IMR-90 (cell line): ENCODE data around the gene GGT6. TPM values are rescaled to one million over a fixed set of nuclear protein-coding genes. Genes with fewer than 3 reads are reported as not detected.

Experiments
- ATAC-seq: fragments of 200-7000 bp; cut with Tn5 transposase; 2 replicates; pipeline ENCODE4 v1.9.1; 2020; ENCODE audit warnings: low read depth, mild to moderate bottlenecking, moderate library complexity
- BruUV-seq: library from RNA; stranded (reverse); fragments of 400-500 nt; replicated peaks from 2 replicates; lab custom pipeline; 2021; lab: Mats Ljungman, UMichigan
- CTCF ChIA-PET: fragments of 300-600 bp; formaldehyde crosslinking; extraction: SDS; loops from one replicate; lab custom pipeline; 2021; ENCODE audit warnings: antibody characterized with exemption; lab: Yijun Ruan, JAX
- POLR2A ChIA-PET: fragments of 300-600 bp; sonication (Branson Sonifier 250); formaldehyde crosslinking; loops from one replicate; lab custom pipeline; 2022; ENCODE audit warnings: antibody characterized with exemption; ENCODE audit not compliant: unreplicated experiment; lab: Charles Lee
- DNase-seq: peaks from one replicate; pipeline ENCODE4 v3.0.0; 2013
- H2AFZ ChIP-seq: replicated peaks from 2 replicates; pipeline ENCODE3; 2013; ENCODE audit warnings: low read length, mild to moderate bottlenecking; ENCODE audit not compliant: poor library complexity
- H2AK5ac ChIP-seq: 2 replicates; pipeline ENCODE4 v1.6.1; 2013; ENCODE audit warnings: low read depth, low read length, inconsistent platforms
- H2AK9ac ChIP-seq: replicated peaks from 2 replicates; pipeline ENCODE3; 2013; ENCODE audit warnings: mild to moderate bottlenecking, low read depth, low read length, moderate library complexity; ENCODE audit not compliant: poor library complexity
- H2BK120ac ChIP-seq: 2 replicates; pipeline ENCODE4 v1.6.1; 2013; ENCODE audit warnings: low read depth, low read length, inconsistent platforms
- H2BK15ac ChIP-seq: 3 replicates; pipeline ENCODE4 v1.6.1; 2013; ENCODE audit warnings: low read depth, low read length, inconsistent platforms
- H2BK20ac ChIP-seq: 2 replicates; pipeline ENCODE4 v1.6.1; 2013; ENCODE audit warnings: low read depth, mild to moderate bottlenecking, inconsistent platforms, low read length, moderate library complexity
- H2BK5ac ChIP-seq: 2 replicates; pipeline ENCODE4 v1.6.1; 2013; ENCODE audit warnings: mild to moderate bottlenecking, low read depth, low read length, inconsistent platforms; ENCODE audit not compliant: poor library complexity, severe bottlenecking
- H3K14ac ChIP-seq: replicated peaks from 2 replicates; pipeline ENCODE4 v1.6.1; 2013; ENCODE audit warnings: low read depth, low read length, inconsistent platforms
- H3K18ac ChIP-seq: 2 replicates; pipeline ENCODE4 v1.6.1; 2013; ENCODE audit warnings: low read depth, low read length, control low read depth
- H3K23ac ChIP-seq: 2 replicates; pipeline ENCODE4 v1.6.1; 2013; ENCODE audit warnings: low read depth, low read length, inconsistent platforms
- H3K27ac ChIP-seq: 2 replicates; pipeline ENCODE4 v1.5.1; 2013; ENCODE audit warnings: mild to moderate bottlenecking, control low read depth, low read length; ENCODE audit not compliant: insufficient read depth
- H3K27me3 ChIP-seq: 2 replicates; pipeline ENCODE4 v1.6.1; 2013; ENCODE audit warnings: low read length; ENCODE audit not compliant: control insufficient read depth, insufficient read depth
- H3K36me3 ChIP-seq: 2 replicates; pipeline ENCODE4 v1.6.1; 2013; ENCODE audit warnings: low read length, mixed read lengths; ENCODE audit not compliant: control insufficient read depth, insufficient read depth
- H3K4ac ChIP-seq: 2 replicates; pipeline ENCODE4 v1.6.1; 2013; ENCODE audit warnings: low read depth, low read length, inconsistent platforms
- H3K4me1 ChIP-seq: 2 replicates; pipeline ENCODE4 v1.6.1; 2013; ENCODE audit warnings: low read length, mixed read lengths; ENCODE audit not compliant: control insufficient read depth, insufficient read depth
- H3K4me2 ChIP-seq: 2 replicates; pipeline ENCODE4 v1.6.1; 2013; ENCODE audit warnings: low read depth, mild to moderate bottlenecking, control low read depth, low read length, moderate library complexity
- H3K4me3 ChIP-seq: 2 replicates; pipeline ENCODE4 v1.5.1; 2013; ENCODE audit warnings: low read depth, mild to moderate bottlenecking, control low read depth, low read length, moderate library complexity; ENCODE audit not compliant: insufficient read depth
- H3K56ac ChIP-seq: 2 replicates; pipeline ENCODE4 v1.6.1; 2013; ENCODE audit warnings: low read length, inconsistent platforms; ENCODE audit not compliant: insufficient read depth; ENCODE audit errors: extremely low read depth
- H3K79me1 ChIP-seq, 2 experiments: 2 replicates each; pipeline ENCODE4 v1.6.1; 2013; ENCODE audit warnings: low read length in 2 of 2, inconsistent platforms in 1 of 2, low read depth in 1 of 2
- H3K9ac ChIP-seq: 2 replicates; pipeline ENCODE4 v1.6.1; 2013; ENCODE audit warnings: low read depth, low read length, control low read depth
- H3K9me1 ChIP-seq: 2 replicates; pipeline ENCODE4 v1.6.1; 2013; ENCODE audit warnings: low read length, inconsistent platforms; ENCODE audit not compliant: insufficient read depth
- H3K9me3 ChIP-seq: 2 replicates; pipeline ENCODE4 v1.6.1; 2013; ENCODE audit warnings: low read length; ENCODE audit not compliant: control insufficient read depth, insufficient read depth
- H4K20me1 ChIP-seq: 2 replicates; pipeline ENCODE4 v1.6.1; 2013; ENCODE audit warnings: low read length, inconsistent platforms; ENCODE audit not compliant: insufficient read depth
- H4K5ac ChIP-seq: 2 replicates; pipeline ENCODE4 v1.6.1; 2013; ENCODE audit warnings: mild to moderate bottlenecking, low read depth, low read length, control low read depth
- H4K8ac ChIP-seq, 2 experiments: 2 replicates each; pipeline ENCODE4 v1.6.1; 2013; ENCODE audit warnings: low read depth in 2 of 2, low read length in 2 of 2, control low read depth in 1 of 2, inconsistent platforms in 1 of 2
- H4K91ac ChIP-seq: 2 replicates; pipeline ENCODE4 v1.6.1; 2013; ENCODE audit warnings: low read depth, low read length, inconsistent platforms; ENCODE audit not compliant: insufficient read depth
- BHLHE40 ChIP-seq: fragments of 150-350 bp; IDR thresholded peaks from 2 replicates; pipeline ENCODE4 v1.6.1; 2016; ENCODE audit warnings: mild to moderate bottlenecking, low read depth, low read length
- CEBPB ChIP-seq: IDR thresholded peaks from 2 replicates; pipeline ENCODE4 v1.6.1; 2012; ENCODE audit warnings: low read depth, low read length, improper control_type of control experiment
- CHD1 ChIP-seq: IDR thresholded peaks from 2 replicates; pipeline ENCODE4 v1.6.1; 2012; ENCODE audit warnings: low read depth, low read length, improper control_type of control experiment
- FOS ChIP-seq: fragments of 150-350 bp; IDR thresholded peaks from 2 replicates; pipeline ENCODE4 v1.6.1; 2016; ENCODE audit warnings: low read depth, low read length
- MAFK ChIP-seq: IDR thresholded peaks from 2 replicates; pipeline ENCODE4 v1.6.1; 2012; ENCODE audit warnings: low read depth, low read length, improper control_type of control experiment
- MAZ ChIP-seq: IDR thresholded peaks from 2 replicates; pipeline ENCODE4 v1.6.1; 2012; ENCODE audit warnings: low read depth, mild to moderate bottlenecking, low read length, improper control_type of control experiment, moderate library complexity, borderline replicate concordance
- MXI1 ChIP-seq: IDR thresholded peaks from 2 replicates; pipeline ENCODE4 v1.6.1; 2012; ENCODE audit warnings: low read depth, mild to moderate bottlenecking, low read length, moderate library complexity, borderline replicate concordance
- NFE2L2 ChIP-seq: fragments of 150-350 bp; IDR thresholded peaks from 2 replicates; pipeline ENCODE4 v1.6.1; 2016; ENCODE audit warnings: low read depth, mild to moderate bottlenecking, low read length
- POLR2A ChIP-seq: IDR thresholded peaks from 2 replicates; pipeline ENCODE4 v1.6.1; 2012; ENCODE audit warnings: mild to moderate bottlenecking, low read depth, low read length
- RAD21 ChIP-seq: IDR thresholded peaks from 2 replicates; pipeline ENCODE4 v1.6.1; 2012; ENCODE audit warnings: low read length, improper control_type of control experiment
- RCOR1 ChIP-seq: IDR thresholded peaks from 2 replicates; pipeline ENCODE4 v1.6.1; 2012; ENCODE audit warnings: mild to moderate bottlenecking, low read length, improper control_type of control experiment; ENCODE audit not compliant: insufficient replicate concordance
- RFX5 ChIP-seq: IDR thresholded peaks from 2 replicates; pipeline ENCODE4 v1.8.0; 2012; ENCODE audit warnings: low read depth, mild to moderate bottlenecking, low read length, moderate library complexity
- USF2 ChIP-seq: fragments of 150-350 bp; IDR thresholded peaks from 2 replicates; pipeline ENCODE4 v1.6.1; 2017; ENCODE audit warnings: mild to moderate bottlenecking, antibody characterized with exemption, low read length, low read depth
- WGBS, 2 experiments: methylation state at CpG; one replicate each; pipeline versions ENCODE4 v1.1.5 to v1.1.7; 2013; ENCODE audit warnings: missing lambda C conversion rate in 2 of 2; ENCODE audit not compliant: insufficient read length in 1 of 2; ENCODE audit errors: extremely low coverage in 2 of 2; 5-methylcytosine and 5-hydroxymethylcytosine counted together
- dilution Hi-C: fragments of 300-500 bp; cut with HindIII; formaldehyde crosslinking; loops from one replicate; pipeline ENCODE4 v1.14.3; 2018; ENCODE audit warnings: low sequenced_read_pairs; ENCODE audit not compliant: unreplicated experiment
- in situ Hi-C: fragments of 300-500 bp; cut with MboI; formaldehyde crosslinking; loops from 3 replicates; pipeline ENCODE4 v1.14.3; 2019; ENCODE audit warnings: low sequenced_read_pairs, inconsistent platforms, mixed read lengths
- intact Hi-C: fragments of 100-400 bp; cut with micrococcal nuclease; formaldehyde crosslinking; loops from 2 replicates; pipeline ENCODE4 v1.10.0; 2022
- polyA plus RNA-seq, 3 experiments: library from polyadenylated mRNA; depleted of rRNA; stranded (reverse); fragments of >200 nt; gene quantifications; 2 replicates each; pipeline ENCODE4 v1.2.3, GENCODE V29; 2012; ENCODE audit warnings: low replicate concordance in 1 of 3
- total RNA-seq: library from RNA; depleted of rRNA; stranded (reverse); fragments of >200 nt; gene quantifications from 2 replicates; pipeline ENCODE4 v1.2.3, GENCODE V29; 2012
- TF ChIP-seq, protein P1 (sequence below): fragments of 150-350 bp; IDR thresholded peaks from 2 replicates; pipeline ENCODE4 v1.6.1; 2016; ENCODE audit warnings: low read depth, mild to moderate bottlenecking, low read length, moderate library complexity, borderline replicate concordance
- TF ChIP-seq, protein P2 (sequence below): conservative IDR thresholded peaks from 2 replicates; pipeline ENCODE4 v1.5.1; 2012; ENCODE audit warnings: mild to moderate bottlenecking, low read depth, low read length, improper control_type of control experiment

Gene GGT6
- total and polyA plus RNA-seq, 2 of the 4 experiments (the other 2 are of a cell fraction): not detected

- intact Hi-C loops (no loop called here), in situ Hi-C loops (no loop called here), dilution Hi-C loops (no loop called here)
- Histone ChIP-seq H4K8ac (no peak within 1 kb of the TSS), H3K4ac (no peak within 1 kb of the TSS), H3K56ac (no peak within 1 kb of the TSS), H3K4me3 (peak within 1 kb of the TSS; percentile 29; the same call in 1 of the 2 replicates), H3K27me3 (peaks cover 77% of the 10 kb centered on the region), H2AFZ (peak within 1 kb of the TSS; percentile 43), H3K4me2 (no peak within 1 kb of the TSS; the same call in 1 of the 2 replicates), H3K4me1 (no peaks in the 10 kb centered on the region; the same call in 1 of the 2 replicates), H4K5ac (no peak within 1 kb of the TSS), H2BK20ac (no peak within 1 kb of the TSS), H2BK15ac (no peak within 1 kb of the TSS), H3K18ac (no peak within 1 kb of the TSS), H3K9ac (no peak within 1 kb of the TSS), H2AK5ac (no peak within 1 kb of the TSS), H4K20me1 (no peaks in the 10 kb centered on the region), H3K36me3 (no peaks in the 10 kb centered on the region), H4K91ac (no peak within 1 kb of the TSS), H3K9me1 (no peaks in the 10 kb centered on the region), H2BK5ac (no peak within 1 kb of the TSS), H2BK120ac (no peak within 1 kb of the TSS), H3K9me3 (no peaks in the 10 kb centered on the region), H3K27ac (no peak within 1 kb of the TSS), H3K14ac (no peak within 1 kb of the TSS), H3K23ac (no peak within 1 kb of the TSS), H2AK9ac (no peak within 1 kb of the TSS), H3K79me1 (no peaks in the 10 kb centered on the region)
- ATAC-seq (peak; percentile 73), DNase-seq (no peak)
- BruUV-seq: no TSS peak
- ChIA-PET CTCF (interaction anchor here (0.5 to 1.6 kb wide), 2 partner anchors 17 to 23 kb away, joined by 4 to 8 read pairs; no protein-coding TSS in a partner anchor), POLR2A (no interaction called here)
- 3% methylated on average over 37 of the region's 100 CpGs; no CpG with 5 or more reads in 1 of the 2 experiments for WGBS, 2 experiments
- TF ChIP-seq RAD21 (no peak), BHLHE40 (no peak), USF2 (no peak), CHD1 (no peak), POLR2A (no peak), MAFK (no peak), MAZ (no peak), CEBPB (no peak), RFX5 (no peak), RCOR1 (no peak), NFE2L2 (no peak), MXI1 (no peak), FOS (no peak)
- TF ChIP-seq, protein P1, sequence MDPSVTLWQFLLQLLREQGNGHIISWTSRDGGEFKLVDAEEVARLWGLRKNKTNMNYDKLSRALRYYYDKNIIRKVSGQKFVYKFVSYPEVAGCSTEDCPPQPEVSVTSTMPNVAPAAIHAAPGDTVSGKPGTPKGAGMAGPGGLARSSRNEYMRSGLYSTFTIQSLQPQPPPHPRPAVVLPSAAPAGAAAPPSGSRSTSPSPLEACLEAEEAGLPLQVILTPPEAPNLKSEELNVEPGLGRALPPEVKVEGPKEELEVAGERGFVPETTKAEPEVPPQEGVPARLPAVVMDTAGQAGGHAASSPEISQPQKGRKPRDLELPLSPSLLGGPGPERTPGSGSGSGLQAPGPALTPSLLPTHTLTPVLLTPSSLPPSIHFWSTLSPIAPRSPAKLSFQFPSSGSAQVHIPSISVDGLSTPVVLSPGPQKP: no peak
- TF ChIP-seq, protein P2, sequence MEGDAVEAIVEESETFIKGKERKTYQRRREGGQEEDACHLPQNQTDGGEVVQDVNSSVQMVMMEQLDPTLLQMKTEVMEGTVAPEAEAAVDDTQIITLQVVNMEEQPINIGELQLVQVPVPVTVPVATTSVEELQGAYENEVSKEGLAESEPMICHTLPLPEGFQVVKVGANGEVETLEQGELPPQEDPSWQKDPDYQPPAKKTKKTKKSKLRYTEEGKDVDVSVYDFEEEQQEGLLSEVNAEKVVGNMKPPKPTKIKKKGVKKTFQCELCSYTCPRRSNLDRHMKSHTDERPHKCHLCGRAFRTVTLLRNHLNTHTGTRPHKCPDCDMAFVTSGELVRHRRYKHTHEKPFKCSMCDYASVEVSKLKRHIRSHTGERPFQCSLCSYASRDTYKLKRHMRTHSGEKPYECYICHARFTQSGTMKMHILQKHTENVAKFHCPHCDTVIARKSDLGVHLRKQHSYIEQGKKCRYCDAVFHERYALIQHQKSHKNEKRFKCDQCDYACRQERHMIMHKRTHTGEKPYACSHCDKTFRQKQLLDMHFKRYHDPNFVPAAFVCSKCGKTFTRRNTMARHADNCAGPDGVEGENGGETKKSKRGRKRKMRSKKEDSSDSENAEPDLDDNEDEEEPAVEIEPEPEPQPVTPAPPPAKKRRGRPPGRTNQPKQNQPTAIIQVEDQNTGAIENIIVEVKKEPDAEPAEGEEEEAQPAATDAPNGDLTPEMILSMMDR: no peak
These were observed 23.9 kb upstream of the GGT6 start, which contains the start of gene SMTNL2 for GRCh38 chr17:4584101-4584916. Gene SMTNL2 (plus strand): TSS chr17:4584529. CDS start chr17:4584606, 77 bp downstream.
